HepG2 (cell line): ENCODE data around the gene APBB2. TPM values are rescaled to one million over a fixed set of nuclear protein-coding genes. Genes with fewer than 3 reads are reported as not detected.
A peak's percentile ranks its signal among the peaks of the same experiment; 100 is the strongest.

ENCODE experiments used
- ARNTL ChIP-seq: sonication (generic); formaldehyde crosslinking; IDR thresholded peaks from 2 replicates; pipeline ENCODE4 v1.4.0; 2020; ENCODE audit warnings: mild to moderate bottlenecking, missing genetic modification reagents
- ATF6 ChIP-seq: sonication (generic); formaldehyde crosslinking; conservative IDR thresholded peaks from 2 replicates; pipeline ENCODE4 v1.4.0; 2020; ENCODE audit warnings: missing genetic modification reagents
- DRAP1 ChIP-seq: IDR thresholded peaks from 2 replicates; pipeline ENCODE4 v1.6.1; 2016; ENCODE audit warnings: missing genetic modification reagents, missing compliant biosample characterization
- GZF1 ChIP-seq: sonication (generic); formaldehyde crosslinking; IDR thresholded peaks from 2 replicates; pipeline ENCODE4 v1.5.1; 2020; ENCODE audit warnings: mild to moderate bottlenecking, missing genetic modification reagents
- HNF4G ChIP-seq, 2 experiments: sonication (generic) in 1 of 2; formaldehyde crosslinking in 1 of 2; IDR thresholded peaks; 2 replicates each; pipeline versions ENCODE4 v1.4.0 to v1.6.1; 2011 to 2020; ENCODE audit warnings: borderline replicate concordance in 2 of 2, low read depth in 2 of 2, mild to moderate bottlenecking in 2 of 2, low read length in 1 of 2, missing genetic modification reagents in 1 of 2, moderate library complexity in 1 of 2
- MXI1 ChIP-seq: IDR thresholded peaks from 3 replicates; pipeline ENCODE4 v1.6.1; 2012; ENCODE audit warnings: low read depth, low read length, inconsistent platforms, borderline replicate concordance
- MYC ChIP-seq: sonication (generic); formaldehyde crosslinking; IDR thresholded peaks from 2 replicates; pipeline ENCODE4 v1.9.0; 2021; ENCODE audit warnings: missing genetic modification reagents, borderline replicate concordance
- NR3C1 ChIP-seq: sonication (generic); formaldehyde crosslinking; IDR thresholded peaks from 2 replicates; pipeline ENCODE4 v1.4.0; 2020; ENCODE audit warnings: missing genetic modification reagents
- PHF8 ChIP-seq: sonication (generic); formaldehyde crosslinking; IDR thresholded peaks from 2 replicates; pipeline ENCODE4 v1.5.0; 2020; ENCODE audit warnings: missing genetic modification reagents
- YY1 ChIP-seq: IDR thresholded peaks from 2 replicates; pipeline ENCODE4 v1.6.1; 2011; ENCODE audit warnings: low read length, low read depth, moderate library complexity, mild to moderate bottlenecking; ENCODE audit not compliant: insufficient read depth, insufficient replicate concordance
- ZBTB4 ChIP-seq: sonication (generic); formaldehyde crosslinking; IDR thresholded peaks from 2 replicates; pipeline ENCODE4 v1.4.0; 2020; ENCODE audit warnings: missing genetic modification reagents, mild to moderate bottlenecking, borderline replicate concordance
- ZKSCAN8 ChIP-seq: IDR thresholded peaks from 2 replicates; pipeline ENCODE4 v1.6.1; 2016; ENCODE audit warnings: borderline replicate concordance, missing genetic modification reagents, missing compliant biosample characterization
- ZNF282 ChIP-seq: fragments of 450-650 bp; IDR thresholded peaks from 2 replicates; pipeline ENCODE4 v1.6.1; 2018; ENCODE audit not compliant: partially characterized antibody
- ZNF550 ChIP-seq: sonication (generic); formaldehyde crosslinking; IDR thresholded peaks from 2 replicates; pipeline ENCODE4 v1.4.0; 2020; ENCODE audit warnings: mild to moderate bottlenecking, missing genetic modification reagents, borderline replicate concordance
- ZNF569 ChIP-seq: sonication (generic); formaldehyde crosslinking; IDR thresholded peaks from 2 replicates; pipeline ENCODE4 v1.5.0; 2020; ENCODE audit warnings: mild to moderate bottlenecking, missing genetic modification reagents, moderate library complexity, borderline replicate concordance
- polyA plus RNA-seq, 8 experiments: library from polyadenylated mRNA; depleted of rRNA in 3 of 8; stranded (reverse) in 7 of 8; unstranded in 1 of 8; fragments of >200 nt; fragmentation: Illumina TruSeq in 4 of 8; extraction: Trizol in 4 of 8; gene quantifications; 2 replicates each; pipeline versions ENCODE4 v1.2.1 to v1.2.3, GENCODE V29; 2011 to 2016; ENCODE audit warnings: low read depth in 4 of 8, missing spikeins in 1 of 8, mixed read lengths in 1 of 8; ENCODE audit not compliant: insufficient read depth in 1 of 8
- total RNA-seq, 5 experiments: library from RNA; depleted of rRNA; stranded (reverse); fragments of >200 nt; fragmentation: Illumina TruSeq; extraction: Trizol; gene quantifications; 2 replicates each; pipeline ENCODE4 v1.2.3, GENCODE V29; 2016; ENCODE audit warnings: low read depth in 1 of 5
- TF ChIP-seq, protein P1 (sequence below): IDR thresholded peaks from 2 replicates; pipeline ENCODE4 v1.6.1; 2016; ENCODE audit warnings: control low read depth
- TF ChIP-seq, protein P2 (sequence below): sonication (generic); formaldehyde crosslinking; IDR thresholded peaks from 2 replicates; pipeline ENCODE4 v1.8.1; 2022; ENCODE audit warnings: mild to moderate bottlenecking, missing genetic modification reagents
- TF ChIP-seq, protein P3 (sequence below): sonication (generic); formaldehyde crosslinking; IDR thresholded peaks from 2 replicates; pipeline ENCODE4 v1.4.0; 2020; ENCODE audit warnings: missing genetic modification reagents

Gene APBB2
- total and polyA plus RNA-seq, 2 of the 13 experiments (the other 11 are each of a cell fraction or from before 2014, with no cell fraction given): 11.7 to 17.0 TPM

DNA sequence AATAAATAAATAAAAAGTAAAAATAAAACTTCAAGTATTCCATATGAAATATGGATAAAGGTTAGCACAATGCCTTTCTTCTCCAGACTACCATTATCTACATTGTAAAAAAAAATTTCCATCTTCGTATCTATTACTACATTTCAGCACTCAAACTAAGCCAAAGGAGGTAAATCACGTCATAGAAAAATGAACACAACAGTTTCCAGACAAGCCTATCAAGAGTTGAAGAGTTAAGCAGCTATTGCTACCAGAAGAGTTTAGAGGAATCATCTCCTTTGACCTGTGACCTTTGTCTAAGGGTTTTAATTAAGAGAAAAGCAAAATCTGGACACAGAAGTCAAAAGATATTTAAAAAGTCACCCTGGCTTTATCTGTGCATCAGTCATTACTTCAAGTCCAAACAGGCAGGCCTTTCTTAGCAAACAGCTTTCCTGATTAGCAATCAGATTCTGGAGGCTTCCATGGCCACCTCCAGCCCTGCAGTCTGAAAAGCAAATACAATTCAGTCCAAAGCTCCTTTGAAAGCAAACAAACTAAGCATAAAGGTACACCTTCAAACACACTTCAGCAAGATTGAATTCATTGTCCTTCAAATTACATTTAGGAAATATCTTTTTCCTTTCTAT is 82.2 kb downstream of the APBB2 start (continued):
- TF ChIP-seq MYC (CRISPR knock-in tag) (no peak), ZNF569 (CRISPR knock-in tag) (no peak), ZKSCAN8 (CRISPR knock-in tag) (0 out of 2 replicates have a peak, but pooled peaks have one; percentile 33), ZNF550 (CRISPR knock-in tag) (no peak), MXI1 (no peak), ZNF282 (no peak), ZBTB4 (CRISPR knock-in tag) (no peak), GZF1 (no peak; the same call in 1 of the 2 replicates), PHF8 (no peak; the same call in 1 of the 2 replicates), ATF6 (CRISPR knock-in tag) (no peak), ARNTL (CRISPR knock-in tag) (no peak), YY1 (no peak), HNF4G (IDR thresholded peaks at IDR 0.05; ENCODE audit: borderline replicate concordance, low read depth, low read length) (peak; percentile 84), HNF4G (CRISPR knock-in tag; IDR thresholded peaks at IDR 0.05; ENCODE audit: borderline replicate concordance, low read depth) (no peak), NR3C1 (CRISPR knock-in tag) (no peak), DRAP1 (CRISPR knock-in tag) (peak; percentile 40; the same call in 1 of the 2 replicates)
- TF ChIP-seq, protein P1, sequence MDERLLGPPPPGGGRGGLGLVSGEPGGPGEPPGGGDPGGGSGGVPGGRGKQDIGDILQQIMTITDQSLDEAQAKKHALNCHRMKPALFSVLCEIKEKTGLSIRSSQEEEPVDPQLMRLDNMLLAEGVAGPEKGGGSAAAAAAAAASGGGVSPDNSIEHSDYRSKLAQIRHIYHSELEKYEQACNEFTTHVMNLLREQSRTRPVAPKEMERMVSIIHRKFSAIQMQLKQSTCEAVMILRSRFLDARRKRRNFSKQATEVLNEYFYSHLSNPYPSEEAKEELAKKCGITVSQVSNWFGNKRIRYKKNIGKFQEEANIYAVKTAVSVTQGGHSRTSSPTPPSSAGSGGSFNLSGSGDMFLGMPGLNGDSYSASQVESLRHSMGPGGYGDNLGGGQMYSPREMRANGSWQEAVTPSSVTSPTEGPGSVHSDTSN (CRISPR knock-in tag): no peak
- TF ChIP-seq, protein P2, sequence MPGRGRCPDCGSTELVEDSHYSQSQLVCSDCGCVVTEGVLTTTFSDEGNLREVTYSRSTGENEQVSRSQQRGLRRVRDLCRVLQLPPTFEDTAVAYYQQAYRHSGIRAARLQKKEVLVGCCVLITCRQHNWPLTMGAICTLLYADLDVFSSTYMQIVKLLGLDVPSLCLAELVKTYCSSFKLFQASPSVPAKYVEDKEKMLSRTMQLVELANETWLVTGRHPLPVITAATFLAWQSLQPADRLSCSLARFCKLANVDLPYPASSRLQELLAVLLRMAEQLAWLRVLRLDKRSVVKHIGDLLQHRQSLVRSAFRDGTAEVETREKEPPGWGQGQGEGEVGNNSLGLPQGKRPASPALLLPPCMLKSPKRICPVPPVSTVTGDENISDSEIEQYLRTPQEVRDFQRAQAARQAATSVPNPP (CRISPR knock-in tag): no peak
- TF ChIP-seq, protein P3, sequence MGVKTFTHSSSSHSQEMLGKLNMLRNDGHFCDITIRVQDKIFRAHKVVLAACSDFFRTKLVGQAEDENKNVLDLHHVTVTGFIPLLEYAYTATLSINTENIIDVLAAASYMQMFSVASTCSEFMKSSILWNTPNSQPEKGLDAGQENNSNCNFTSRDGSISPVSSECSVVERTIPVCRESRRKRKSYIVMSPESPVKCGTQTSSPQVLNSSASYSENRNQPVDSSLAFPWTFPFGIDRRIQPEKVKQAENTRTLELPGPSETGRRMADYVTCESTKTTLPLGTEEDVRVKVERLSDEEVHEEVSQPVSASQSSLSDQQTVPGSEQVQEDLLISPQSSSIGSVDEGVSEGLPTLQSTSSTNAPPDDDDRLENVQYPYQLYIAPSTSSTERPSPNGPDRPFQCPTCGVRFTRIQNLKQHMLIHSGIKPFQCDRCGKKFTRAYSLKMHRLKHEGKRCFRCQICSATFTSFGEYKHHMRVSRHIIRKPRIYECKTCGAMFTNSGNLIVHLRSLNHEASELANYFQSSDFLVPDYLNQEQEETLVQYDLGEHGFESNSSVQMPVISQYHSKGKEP (CRISPR knock-in tag): no peak
